CD8-positive, alpha-beta memory T cell (primary cell): ENCODE data around the gene SEC22C. TPM values are rescaled to one million over a fixed set of nuclear protein-coding genes. Genes with fewer than 3 reads are reported as not detected.

ENCODE experiments used
- CTCF ChIA-PET: fragments of 350-600 bp; sonication (Branson Sonifier 250); formaldehyde crosslinking; loops from one replicate; lab custom pipeline; 2021; ENCODE audit warnings: antibody characterized with exemption; lab: Charles Lee
- POLR2A ChIA-PET: fragments of 350-600 bp; sonication (Branson Sonifier 250); formaldehyde crosslinking; loops from one replicate; lab custom pipeline; 2021; ENCODE audit warnings: antibody characterized with exemption; lab: Charles Lee
- DNase-seq, 5 donors: peaks; one replicate each; pipeline versions ENCODE4 v3.0.0 to v3.0.0-alpha.2; 2020 to 2022; ENCODE audit warnings: mixed read lengths in 1 of 5
- H3K27ac ChIP-seq: one replicate; pipeline ENCODE4 v1.7.0; 2013; ENCODE audit warnings: low read depth, mild to moderate bottlenecking, low read length, moderate library complexity
- H3K27me3 ChIP-seq: 2 replicates; pipeline ENCODE4 v1.7.0; 2013; ENCODE audit warnings: low read length, mild to moderate bottlenecking; ENCODE audit not compliant: insufficient read depth, poor library complexity, severe bottlenecking
- H3K36me3 ChIP-seq: 2 replicates; pipeline ENCODE4 v1.7.0; 2013; ENCODE audit warnings: mild to moderate bottlenecking, low read length, moderate library complexity; ENCODE audit not compliant: insufficient read depth
- H3K4me1 ChIP-seq: 2 replicates; pipeline ENCODE4 v1.7.0; 2013; ENCODE audit warnings: mild to moderate bottlenecking, low read length, moderate library complexity; ENCODE audit not compliant: insufficient read depth
- H3K4me3 ChIP-seq: 2 replicates; pipeline ENCODE4 v1.7.0; 2013; ENCODE audit warnings: mild to moderate bottlenecking, low read length
- H3K9me3 ChIP-seq: 2 replicates; pipeline ENCODE4 v1.7.0; 2013; ENCODE audit warnings: mild to moderate bottlenecking, low read length
- H3K27ac Mint-ChIP-seq, 8 donors: one replicate each; pipeline ENCODE4 v1.8.0; 2020 to 2021; ENCODE audit warnings: mixed read lengths in 8 of 8, mild to moderate bottlenecking in 6 of 8, inconsistent platforms in 3 of 8, moderate library complexity in 3 of 8
- H3K27me3 Mint-ChIP-seq, 2 donors: one replicate each; pipeline ENCODE4 v1.8.0; 2020 to 2021; ENCODE audit warnings: mixed read lengths in 2 of 2, mild to moderate bottlenecking in 1 of 2, moderate library complexity in 1 of 2
- H3K36me3 Mint-ChIP-seq, 3 donors: one replicate each; pipeline ENCODE4 v1.8.0; 2020 to 2021; ENCODE audit warnings: mixed read lengths in 3 of 3, inconsistent platforms in 1 of 3, mild to moderate bottlenecking in 1 of 3
- H3K4me1 Mint-ChIP-seq, 3 donors: one replicate each; pipeline ENCODE4 v1.8.0; 2020 to 2021; ENCODE audit warnings: mixed read lengths in 3 of 3, inconsistent platforms in 1 of 3, mild to moderate bottlenecking in 1 of 3
- H3K4me3 Mint-ChIP-seq, 7 donors: one replicate each; pipeline ENCODE4 v1.8.0; 2020 to 2021; ENCODE audit warnings: mixed read lengths in 7 of 7, mild to moderate bottlenecking in 6 of 7, moderate library complexity in 4 of 7, inconsistent platforms in 2 of 7
- H3K9me3 Mint-ChIP-seq, 5 donors: one replicate each; pipeline ENCODE4 v1.8.0; 2020 to 2022; ENCODE audit warnings: mixed read lengths in 5 of 5, mild to moderate bottlenecking in 3 of 5, moderate library complexity in 2 of 5, inconsistent platforms in 1 of 5
- polyA plus RNA-seq: library from polyadenylated mRNA; unstranded; fragments of 300-500 nt; fragmentation: Illumina TruSeq; gene quantifications from one replicate; pipeline ENCODE4 v1.2.3, GENCODE V29; 2021
- total RNA-seq, 2 experiments: library from RNA; stranded (reverse); gene quantifications; one replicate each; pipeline ENCODE4 v1.2.3, GENCODE V29; 2021

SEC22C gene
- total and polyA plus RNA-seq, 3 experiments from 2014 or later: 45.5 to 53.6 (median 52.6) TPM

GRCh38 chr3:42505128-42505848 lies 76.5 kb downstream of the SEC22C start:
- CTCF ChIA-PET: interaction anchor here (1.0 to 1.3 kb wide), 2 partner anchors 23 to 76 kb away, joined by 3 to 4 read pairs; partner anchors contain the start of gene SEC22C
- H3K27me3 ChIP-seq: peaks cover 12% of the 10 kb centered on the region
- no peak overlapping the region for H3K4me3 Mint-ChIP-seq
- H3K9me3 ChIP-seq: no peaks in the 10 kb centered on the region
- H3K9me3 Mint-ChIP-seq: no peaks in the 10 kb centered on the region
- no peak overlapping the region for H3K27ac ChIP-seq
- peaks cover 0 to 5% (median 4%) of the 10 kb centered on the region in 3 donors for H3K36me3 Mint-ChIP-seq
- H3K4me3 ChIP-seq: no peak overlapping the region
- H3K27me3 Mint-ChIP-seq: peaks cover 6 to 10% of the 10 kb centered on the region in 2 donors
- peaks cover 43 to 58% (median 50%) of the 10 kb centered on the region in 3 donors for H3K4me1 Mint-ChIP-seq
- POLR2A ChIA-PET: no interaction called here
- DNase-seq: no peak
- H3K27ac Mint-ChIP-seq: peak overlapping the region in 4 of 8 donors; percentile 23 to 87 (median 46)
- peaks cover 49% of the 10 kb centered on the region for H3K4me1 ChIP-seq
- H3K36me3 ChIP-seq: no peaks in the 10 kb centered on the region

- ChIA-PET CTCF (interaction anchor here (1.0 to 4.6 kb wide), 3 partner anchors 24 to 77 kb away, joined by 3 to 178 read pairs (median 4); partner anchors contain the start of gene SEC22C), POLR2A (no interaction called here)
- Mint-ChIP-seq H3K27me3 (peaks cover 6 to 17% of the 10 kb centered on the region in 2 donors), H3K9me3 (no peaks in the 10 kb centered on the region), H3K27ac (peak overlapping the region in 4 of 8 donors; percentile 26 to 87 (median 47)), H3K4me3 (peak overlapping the region; percentile 32 to 89 (median 80)), H3K4me1 (peaks cover 40 to 58% (median 46%) of the 10 kb centered on the region in 3 donors), H3K36me3 (peaks cover 0 to 4% (median 2%) of the 10 kb centered on the region in 3 donors)
- Histone ChIP-seq H3K36me3 (no peaks in the 10 kb centered on the region), H3K4me1 (peaks cover 49% of the 10 kb centered on the region), H3K4me3 (no peak overlapping the region), H3K9me3 (no peaks in the 10 kb centered on the region), H3K27me3 (peaks cover 19% of the 10 kb centered on the region), H3K27ac (no peak overlapping the region)
- DNase-seq: no peak
Measured at GRCh38 chr3:42504334-42505127, 77.2 kb downstream of the SEC22C start.

- Histone ChIP-seq H3K36me3 (no peaks in the 10 kb centered on the region), H3K4me3 (no peak overlapping the region), H3K9me3 (no peaks in the 10 kb centered on the region), H3K4me1 (peaks cover 45% of the 10 kb centered on the region), H3K27ac (no peak overlapping the region), H3K27me3 (peaks cover 22% of the 10 kb centered on the region)
- ChIA-PET POLR2A (no interaction called here), CTCF (interaction anchor here (1.0 to 4.6 kb wide), 3 partner anchors 24 to 78 kb away, joined by 3 to 178 read pairs (median 4); partner anchors contain the start of gene SEC22C)
- peak overlapping the region; percentile 32 to 89 (median 80) for H3K4me3 Mint-ChIP-seq
- peak overlapping the region in 5 of 8 donors; percentile 36 to 78 (median 51) for H3K27ac Mint-ChIP-seq
- peaks cover 0 to 4% (median 2%) of the 10 kb centered on the region in 3 donors for H3K36me3 Mint-ChIP-seq
- peaks cover 40 to 54% (median 43%) of the 10 kb centered on the region in 3 donors for H3K4me1 Mint-ChIP-seq
- H3K27me3 Mint-ChIP-seq: peaks cover 8 to 21% of the 10 kb centered on the region in 2 donors
- H3K9me3 Mint-ChIP-seq: no peaks in the 10 kb centered on the region
- DNase-seq: no peak
Measured at GRCh38 chr3:42503957-42504333, 77.8 kb downstream of the SEC22C start.

- Mint-ChIP-seq H3K36me3 (peaks cover 0 to 4% (median 2%) of the 10 kb centered on the region in 3 donors), H3K9me3 (no peaks in the 10 kb centered on the region), H3K4me3 (peak overlapping the region; percentile 80 to 90 (median 85)), H3K27me3 (peaks cover 11 to 21% of the 10 kb centered on the region in 2 donors), H3K4me1 (peaks cover 36 to 49% (median 38%) of the 10 kb centered on the region in 3 donors), H3K27ac (peak overlapping the region in 6 of 8 donors; percentile 42 to 87 (median 64))
- no peak for DNase-seq
- POLR2A ChIA-PET: interaction anchor here (2.7 kb wide), 1 partner anchor 34 kb away, joined by 12 read pairs; no protein-coding TSS in a partner anchor
- no peaks in the 10 kb centered on the region for H3K9me3 ChIP-seq
- no peaks in the 10 kb centered on the region for H3K36me3 ChIP-seq
- peaks cover 22% of the 10 kb centered on the region for H3K27me3 ChIP-seq
- H3K27ac ChIP-seq: no peak overlapping the region
- peak overlapping the region; percentile 95 for H3K4me3 ChIP-seq
- CTCF ChIA-PET: interaction anchor here (1.3 to 4.6 kb wide), 2 partner anchors 25 to 39 kb away, joined by 4 to 178 read pairs; no protein-coding TSS in a partner anchor
- peaks cover 41% of the 10 kb centered on the region for H3K4me1 ChIP-seq
Measured at GRCh38 chr3:42503251-42503924, 78.4 kb downstream of the SEC22C start.

- no peaks in the 10 kb centered on the region for H3K9me3 Mint-ChIP-seq
- peaks cover 17 to 21% of the 10 kb centered on the region in 2 donors for H3K27me3 Mint-ChIP-seq
- ChIA-PET POLR2A (interaction anchor here (0.7 to 2.7 kb wide), 7 partner anchors 27 to 291 kb away, joined by 3 to 12 read pairs (median 5); partner anchors contain the start of genes NKTR and SS18L2), CTCF (interaction anchor here (0.7 to 4.6 kb wide), 19 partner anchors 10 to 243 kb away, joined by 3 to 178 read pairs (median 7); partner anchors contain the start of genes NKTR and SS18L2)
- Histone ChIP-seq H3K36me3 (no peaks in the 10 kb centered on the region), H3K27me3 (peaks cover 22% of the 10 kb centered on the region), H3K4me1 (peaks cover 34% of the 10 kb centered on the region), H3K9me3 (no peaks in the 10 kb centered on the region), H3K27ac (peak within 1 kb of the TSS; percentile 38), H3K4me3 (peak within 1 kb of the TSS; percentile 95)
- H3K27ac Mint-ChIP-seq: peak within 1 kb of the TSS; percentile 70 to 94 (median 88)
- H3K4me1 Mint-ChIP-seq: peaks cover 32 to 44% (median 32%) of the 10 kb centered on the region in 3 donors
- peak; percentile 82 to 95 (median 89) for DNase-seq
- H3K4me3 Mint-ChIP-seq: peak within 1 kb of the TSS; percentile 88 to 98 (median 93)
- H3K36me3 Mint-ChIP-seq: peaks cover 0 to 4% (median 2%) of the 10 kb centered on the region in 3 donors
Measured at GRCh38 chr3:42502429-42503250, 79.1 kb downstream of the SEC22C start, which contains the start of gene VIPR1. VIPR1 (plus strand) TSS chr3:42502643; CDS start chr3:42502736, 93 bp downstream.

- Mint-ChIP-seq H3K27me3 (peaks cover 19 to 21% of the 10 kb centered on the region in 2 donors), H3K4me3 (peak overlapping the region; percentile 88 to 98 (median 93)), H3K27ac (peak overlapping the region in 7 of 8 donors; percentile 70 to 94 (median 90)), H3K36me3 (peaks cover 0 to 4% (median 0%) of the 10 kb centered on the region in 3 donors), H3K9me3 (no peaks in the 10 kb centered on the region), H3K4me1 (peaks cover 24 to 36% (median 24%) of the 10 kb centered on the region in 3 donors)
- peak overlapping the region; percentile 95 for H3K4me3 ChIP-seq
- peak overlapping the region; percentile 38 for H3K27ac ChIP-seq
- CTCF ChIA-PET: interaction anchor here (0.8 to 4.6 kb wide), 20 partner anchors 10 to 243 kb away, joined by 3 to 178 read pairs (median 6); partner anchors contain the start of genes NKTR and SS18L2
- H3K9me3 ChIP-seq: no peaks in the 10 kb centered on the region
- H3K27me3 ChIP-seq: peaks cover 22% of the 10 kb centered on the region
- POLR2A ChIA-PET: interaction anchor here (0.7 to 2.7 kb wide), 9 partner anchors 27 to 290 kb away, joined by 3 to 12 read pairs (median 5); partner anchors contain the start of genes NKTR and SS18L2
- no peaks in the 10 kb centered on the region for H3K36me3 ChIP-seq
- peaks cover 26% of the 10 kb centered on the region for H3K4me1 ChIP-seq
- DNase-seq: peak; percentile 22 to 72 (median 51)
Measured at GRCh38 chr3:42501681-42502428, 79.9 kb downstream of the SEC22C start.
